ENCODE results near the gene SPC24.
"Not testable (repeated sequence)": the region's sequence is repeated elsewhere in the genome, so short reads cannot be mapped to it uniquely, and the experiment has no call there.

Gene SPC24

GRCh38 chr19:11164879-11165406 lies 9.4 kb upstream of the SPC24 start:
- no peak for DNase-seq
- TF ChIP-seq POLR2A (IDR thresholded peaks at IDR 0.05; ENCODE audit: low read length) (no peak), GATA1 (IDR thresholded peaks at IDR 0.05; ENCODE audit: low read depth, low read length) (no peak)

GRCh38 chr19:11164296-11164695 lies 8.7 kb upstream of the SPC24 start:
- TF ChIP-seq POLR2A (IDR thresholded peaks at IDR 0.05; ENCODE audit: low read length) (no peak), GATA1 (IDR thresholded peaks at IDR 0.05; ENCODE audit: low read depth, low read length) (no peak)
- no peak for DNase-seq

GRCh38 chr19:11160440-11160768 lies 4.8 kb upstream of the SPC24 start:
- DNase-seq = not testable (repeated sequence)

GRCh38 chr19:11159598-11160439 lies 4.2 kb upstream of the SPC24 start:
- DNase-seq = no peak
- no peak for TF ChIP-seq GATA1 (IDR thresholded peaks at IDR 0.05; ENCODE audit: low read depth, low read length)

- TF ChIP-seq POLR2A (IDR thresholded peaks at IDR 0.05; ENCODE audit: low read length) (no peak), GATA1 (IDR thresholded peaks at IDR 0.05; ENCODE audit: low read depth, low read length) (no peak)
- DNase-seq = peak; percentile 55 to 62
Observed at GRCh38 chr19:11154683-11155047, 917 bp downstream of the SPC24 start.

- no peak for DNase-seq
- TF ChIP-seq POLR2A (IDR thresholded peaks at IDR 0.05; ENCODE audit: low read length) = no peak
- TF ChIP-seq GATA1 (IDR thresholded peaks at IDR 0.05; ENCODE audit: low read depth, low read length) = no peak
Observed at GRCh38 chr19:11152318-11153062, 3.1 kb downstream of the SPC24 start.

- TF ChIP-seq GATA1 (IDR thresholded peaks at IDR 0.05; ENCODE audit: low read depth, low read length) = no peak
- TF ChIP-seq POLR2A (IDR thresholded peaks at IDR 0.05; ENCODE audit: low read length) = no peak
- DNase-seq = no peak
Observed at GRCh38 chr19:11151181-11151580, 4.4 kb downstream of the SPC24 start.

- TF ChIP-seq GATA1 (IDR thresholded peaks at IDR 0.05; ENCODE audit: low read depth, low read length) = no peak
- no peak for TF ChIP-seq POLR2A (IDR thresholded peaks at IDR 0.05; ENCODE audit: low read length)
- DNase-seq = no peak
Observed at GRCh38 chr19:11148001-11148400, 7.6 kb downstream of the SPC24 start.

GRCh38 chr19:11145536-11145924 lies 10.1 kb downstream of the SPC24 start:
- TF ChIP-seq POLR2A (IDR thresholded peaks at IDR 0.05; ENCODE audit: low read length) (no peak), GATA1 (IDR thresholded peaks at IDR 0.05; ENCODE audit: low read depth, low read length) (no peak)
- DNase-seq = no peak

- TF ChIP-seq GATA1 (IDR thresholded peaks at IDR 0.05; ENCODE audit: low read depth, low read length) = no peak
- DNase-seq = peak; percentile 60 to 68
Observed at GRCh38 chr19:11142528-11143171, 12.9 kb downstream of the SPC24 start.

GRCh38 chr19:11141937-11142527 lies 13.6 kb downstream of the SPC24 start:
- no peak for TF ChIP-seq POLR2A (IDR thresholded peaks at IDR 0.05; ENCODE audit: low read length)
- TF ChIP-seq GATA1 (IDR thresholded peaks at IDR 0.05; ENCODE audit: low read depth, low read length) = no peak
- no peak for DNase-seq

- no peak for DNase-seq
- no peak for TF ChIP-seq POLR2A (IDR thresholded peaks at IDR 0.05; ENCODE audit: low read length)
- no peak for TF ChIP-seq GATA1 (IDR thresholded peaks at IDR 0.05; ENCODE audit: low read depth, low read length)
Observed at GRCh38 chr19:11140896-11141295, 14.7 kb downstream of the SPC24 start.

- not testable (repeated sequence) for DNase-seq
Observed at GRCh38 chr19:11140023-11140538, 15.5 kb downstream of the SPC24 start.
